Measurements from ENCODE around the gene ELF4.

GRCh38 chrX:130091980-130092522, 18.2 kb downstream of the ELF4 start:
- TF ChIP-seq EZH2 (IDR thresholded peaks at IDR 0.05; ENCODE audit: low read length, missing control alignments) = no peak
- no peak for TF ChIP-seq CTCF (conservative IDR thresholded peaks at IDR 0.05 in 1 of 2, IDR thresholded peaks at IDR 0.05 in 1 of 2; ENCODE audit: low read depth in 1 of 2, low read length in 2 of 2)
